SK-N-SH (cell line): ENCODE measurements around the gene PHC2.

Experiments used
- CTCF ChIP-seq: fragments of 200-600 bp; sonication (generic); IDR thresholded peaks from 2 replicates; pipeline ENCODE4 v1.6.1; 2017; ENCODE audit warnings: antibody characterized with exemption, mild to moderate bottlenecking, moderate library complexity
- MXI1 ChIP-seq: IDR thresholded peaks from 2 replicates; pipeline ENCODE4 v1.6.1; 2012; ENCODE audit warnings: mild to moderate bottlenecking, low read depth, low read length, improper control_type of control experiment
- PBX3 ChIP-seq: IDR thresholded peaks from 2 replicates; pipeline ENCODE4; 2012
- POLR2AphosphoS5 ChIP-seq: IDR thresholded peaks from 2 replicates; pipeline ENCODE4 v1.6.1; 2012; ENCODE audit warnings: low read depth, low read length
- RFX5 ChIP-seq: IDR thresholded peaks from 2 replicates; pipeline ENCODE4 v1.6.1; 2012; ENCODE audit warnings: mild to moderate bottlenecking, improper control_type of control experiment, low read length
- RXRA ChIP-seq: IDR thresholded peaks from 2 replicates; pipeline ENCODE4 v1.4.0; 2012; ENCODE audit warnings: low read depth, mild to moderate bottlenecking, borderline replicate concordance
- YY1 ChIP-seq: IDR thresholded peaks from 2 replicates; pipeline ENCODE4 v1.4.0; 2012; ENCODE audit warnings: low read depth, mild to moderate bottlenecking
- ZBTB33 ChIP-seq: IDR thresholded peaks from 2 replicates; pipeline ENCODE4 v1.4.0; 2012; ENCODE audit warnings: low read depth, borderline replicate concordance
- TF ChIP-seq, protein P1 (sequence below): fragments of 150-350 bp; IDR thresholded peaks from 2 replicates; pipeline ENCODE4 v1.6.1; 2016; ENCODE audit warnings: mild to moderate bottlenecking, low read depth, low read length

- TF ChIP-seq CTCF (no peak), POLR2AphosphoS5 (no peak), RFX5 (no peak), PBX3 (no peak), YY1 (no peak), MXI1 (no peak), ZBTB33 (no peak), RXRA (no peak)
- TF ChIP-seq, protein P1, sequence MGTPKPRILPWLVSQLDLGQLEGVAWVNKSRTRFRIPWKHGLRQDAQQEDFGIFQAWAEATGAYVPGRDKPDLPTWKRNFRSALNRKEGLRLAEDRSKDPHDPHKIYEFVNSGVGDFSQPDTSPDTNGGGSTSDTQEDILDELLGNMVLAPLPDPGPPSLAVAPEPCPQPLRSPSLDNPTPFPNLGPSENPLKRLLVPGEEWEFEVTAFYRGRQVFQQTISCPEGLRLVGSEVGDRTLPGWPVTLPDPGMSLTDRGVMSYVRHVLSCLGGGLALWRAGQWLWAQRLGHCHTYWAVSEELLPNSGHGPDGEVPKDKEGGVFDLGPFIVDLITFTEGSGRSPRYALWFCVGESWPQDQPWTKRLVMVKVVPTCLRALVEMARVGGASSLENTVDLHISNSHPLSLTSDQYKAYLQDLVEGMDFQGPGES = no peak
These were observed 87.4 kb downstream of the PHC2 start for GRCh38 chr1:33343539-33343938.
